Activated CD4-positive, alpha-beta T cell treated with anti-CD3 and anti-CD28 coated beads, Interleukin-2, amount 10 ng/mL, durations not matched to agents 7 days and 5 days (primary cell): ENCODE data around the gene SLC66A2. TPM values are rescaled to one million over a fixed set of nuclear protein-coding genes. Genes with fewer than 3 reads are reported as not detected.

Source experiments
- CTCF ChIA-PET: fragments of 350-600 bp; sonication (Branson Sonifier 250); formaldehyde crosslinking; loops from one replicate; lab custom pipeline; 2021; ENCODE audit warnings: antibody characterized with exemption; lab: Charles Lee
- POLR2A ChIA-PET: fragments of 350-600 bp; sonication (Branson Sonifier 250); formaldehyde crosslinking; loops from one replicate; lab custom pipeline; 2021; ENCODE audit warnings: antibody characterized with exemption; lab: Charles Lee
- DNase-seq: peaks from one replicate; pipeline ENCODE4 v3.0.0-alpha.2; 2020
- H3K27ac Mint-ChIP-seq: one replicate; pipeline ENCODE4 v1.8.0; 2021; ENCODE audit warnings: mild to moderate bottlenecking, moderate library complexity, mixed read lengths
- H3K27me3 Mint-ChIP-seq: one replicate; pipeline ENCODE4 v1.8.0; 2021; ENCODE audit warnings: mixed read lengths
- H3K36me3 Mint-ChIP-seq: one replicate; pipeline ENCODE4 v1.8.0; 2021; ENCODE audit warnings: low read depth, mixed read lengths
- H3K4me1 Mint-ChIP-seq: one replicate; pipeline ENCODE4 v1.8.0; 2021; ENCODE audit warnings: mixed read lengths
- H3K4me3 Mint-ChIP-seq: one replicate; pipeline ENCODE4 v1.8.0; 2021; ENCODE audit warnings: mild to moderate bottlenecking, moderate library complexity, mixed read lengths
- H3K9me3 Mint-ChIP-seq: one replicate; pipeline ENCODE4 v1.8.0; 2021; ENCODE audit warnings: mixed read lengths
- total RNA-seq, 2 experiments: library from RNA; stranded (reverse); gene quantifications; one replicate each; pipeline ENCODE4 v1.2.3, GENCODE V29; 2021

Gene SLC66A2
- total RNA-seq, 2 experiments from 2014 or later: 28.3 to 34.6 TPM

DNA sequence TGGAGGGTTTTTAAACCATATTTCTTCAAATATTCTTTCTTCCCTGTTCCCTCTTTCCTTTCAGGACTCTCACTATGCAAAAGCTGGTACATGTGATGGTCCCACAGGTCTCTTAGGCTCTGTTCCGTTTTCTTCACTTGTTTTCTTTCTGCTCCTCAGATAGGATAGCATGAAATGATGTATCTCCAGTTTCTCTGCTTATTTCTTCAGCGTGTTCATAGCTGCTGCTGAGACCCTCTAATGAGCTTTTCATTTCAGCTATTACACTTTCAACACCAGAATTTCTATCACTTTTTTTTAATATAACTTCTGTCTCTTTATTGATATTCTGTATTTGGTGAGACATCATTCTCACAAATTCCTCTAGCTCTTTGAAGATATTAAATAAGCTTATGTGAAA is 89.8 kb downstream of the SLC66A2 start:
- Mint-ChIP-seq H3K36me3 (no peaks in the 10 kb centered on the region), H3K4me3 (no peak overlapping the region), H3K27me3 (peaks cover 8% of the 10 kb centered on the region), H3K27ac (no peak overlapping the region), H3K9me3 (peaks cover 3% of the 10 kb centered on the region), H3K4me1 (peaks cover 2% of the 10 kb centered on the region)
- ChIA-PET CTCF (no interaction called here), POLR2A (no interaction called here)
- no peak for DNase-seq

DNA sequence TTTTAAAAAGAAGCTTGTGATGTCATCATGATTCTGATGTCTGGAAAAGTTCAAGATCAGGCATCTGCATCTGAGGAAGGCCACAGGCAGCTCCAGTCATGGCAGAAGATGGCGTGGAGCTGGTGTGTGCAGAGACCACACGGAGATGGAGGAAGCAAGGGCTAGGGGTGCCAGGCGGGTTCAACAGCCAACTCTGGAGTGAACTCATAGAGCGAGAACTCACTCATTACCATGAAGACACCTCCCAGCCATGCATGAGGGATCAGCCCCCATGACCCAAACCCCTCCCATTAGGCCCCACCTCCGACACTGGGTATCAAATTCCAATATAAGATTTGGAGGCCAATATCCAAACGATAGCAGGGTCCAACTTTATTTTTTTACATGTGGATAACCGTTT is 92.1 kb downstream of the SLC66A2 start:
- Mint-ChIP-seq H3K36me3 (no peaks in the 10 kb centered on the region), H3K4me3 (no peak overlapping the region), H3K27ac (no peak overlapping the region), H3K4me1 (peaks cover 2% of the 10 kb centered on the region), H3K9me3 (peaks cover 3% of the 10 kb centered on the region), H3K27me3 (peaks cover 8% of the 10 kb centered on the region)
- no peak for DNase-seq
- ChIA-PET POLR2A (no interaction called here), CTCF (interaction anchor here (0.9 kb wide), 1 partner anchor 19 kb away, joined by 4 read pairs; no protein-coding TSS in a partner anchor)

DNA sequence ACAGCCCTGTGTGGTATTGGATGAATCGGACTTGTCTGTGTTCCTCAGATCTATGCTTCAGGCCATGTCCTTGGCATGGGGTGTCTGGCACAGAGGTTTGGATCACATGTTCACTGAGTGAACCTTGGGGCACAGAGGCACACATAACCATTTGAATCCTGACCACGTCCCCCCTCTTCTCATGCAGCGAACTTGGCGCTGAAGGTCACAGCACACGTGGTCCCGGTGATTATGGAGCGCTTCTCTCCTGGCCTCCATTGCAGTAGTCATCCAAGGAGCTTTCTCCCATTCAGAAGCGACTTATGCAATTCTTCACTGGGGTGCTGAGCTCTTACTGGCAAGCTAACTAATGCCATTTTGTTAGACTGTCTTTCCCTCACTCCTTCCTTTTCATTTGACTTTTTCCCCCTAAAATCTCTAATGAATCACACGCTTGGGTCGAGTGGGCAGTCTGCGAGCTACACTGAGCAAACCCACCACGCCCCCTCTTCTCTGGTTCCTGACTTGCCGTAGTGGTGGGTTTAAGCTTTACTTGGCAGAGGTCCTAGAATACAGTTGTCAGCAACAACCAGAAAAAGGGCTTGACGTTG is 94.3 kb downstream of the SLC66A2 start:
- no peak overlapping the region for H3K4me3 Mint-ChIP-seq
- H3K9me3 Mint-ChIP-seq: peaks cover 3% of the 10 kb centered on the region
- ChIA-PET POLR2A (no interaction called here), CTCF (no interaction called here)
- no peak for DNase-seq
- no peaks in the 10 kb centered on the region for H3K36me3 Mint-ChIP-seq
- H3K27ac Mint-ChIP-seq: no peak overlapping the region
- peaks cover 2% of the 10 kb centered on the region for H3K4me1 Mint-ChIP-seq
- H3K27me3 Mint-ChIP-seq: peaks cover 8% of the 10 kb centered on the region

DNA sequence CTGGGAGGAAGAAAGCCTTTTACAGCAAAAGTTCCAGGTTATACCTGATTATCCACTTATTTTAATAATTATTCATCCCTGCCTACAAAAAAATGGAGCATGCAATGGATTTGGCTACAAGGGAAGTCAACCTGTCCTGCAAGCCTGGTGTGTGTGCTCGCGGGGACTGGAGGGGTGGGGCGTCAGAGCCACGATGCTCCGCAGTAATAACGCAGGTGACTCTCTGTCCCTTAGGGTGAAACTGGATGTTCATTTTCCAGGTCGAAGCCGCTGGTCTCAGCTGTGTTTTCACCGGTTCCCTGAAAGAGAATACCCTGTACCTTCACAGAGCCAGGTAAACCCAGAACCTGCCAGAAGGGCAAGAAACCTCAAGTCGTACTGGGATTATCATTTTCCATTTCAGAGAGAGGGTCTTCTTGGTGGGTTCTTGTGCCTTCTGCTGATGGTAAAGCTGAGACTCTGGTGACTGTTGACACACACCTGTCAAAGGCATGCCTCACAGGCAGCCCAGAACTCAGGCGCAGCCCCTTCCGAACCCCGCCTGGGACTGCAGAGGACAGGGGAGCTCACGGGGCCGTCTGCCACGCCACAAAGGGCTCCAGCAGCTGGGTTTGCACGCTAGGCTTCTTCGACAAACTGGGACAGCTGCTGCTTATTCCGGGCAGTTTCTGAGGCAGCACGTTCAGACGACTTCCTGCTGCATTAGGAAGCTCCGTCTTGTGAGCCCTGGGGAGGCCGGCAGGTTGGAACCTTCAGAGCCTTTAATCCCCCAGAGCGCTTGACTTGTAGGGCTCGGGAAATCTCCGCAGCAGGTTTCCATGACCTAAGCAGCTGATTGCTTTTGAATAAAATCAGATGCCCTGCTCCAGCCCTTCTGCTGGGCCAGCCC is 95.1 kb downstream of the SLC66A2 start:
- CTCF ChIA-PET: no interaction called here
- no peak overlapping the region for H3K27ac Mint-ChIP-seq
- H3K4me1 Mint-ChIP-seq: peaks cover 2% of the 10 kb centered on the region
- POLR2A ChIA-PET: no interaction called here
- no peaks in the 10 kb centered on the region for H3K36me3 Mint-ChIP-seq
- peaks cover 2% of the 10 kb centered on the region for H3K27me3 Mint-ChIP-seq
- H3K4me3 Mint-ChIP-seq: no peak overlapping the region
- DNase-seq: no peak
- H3K9me3 Mint-ChIP-seq: no peaks in the 10 kb centered on the region

DNA sequence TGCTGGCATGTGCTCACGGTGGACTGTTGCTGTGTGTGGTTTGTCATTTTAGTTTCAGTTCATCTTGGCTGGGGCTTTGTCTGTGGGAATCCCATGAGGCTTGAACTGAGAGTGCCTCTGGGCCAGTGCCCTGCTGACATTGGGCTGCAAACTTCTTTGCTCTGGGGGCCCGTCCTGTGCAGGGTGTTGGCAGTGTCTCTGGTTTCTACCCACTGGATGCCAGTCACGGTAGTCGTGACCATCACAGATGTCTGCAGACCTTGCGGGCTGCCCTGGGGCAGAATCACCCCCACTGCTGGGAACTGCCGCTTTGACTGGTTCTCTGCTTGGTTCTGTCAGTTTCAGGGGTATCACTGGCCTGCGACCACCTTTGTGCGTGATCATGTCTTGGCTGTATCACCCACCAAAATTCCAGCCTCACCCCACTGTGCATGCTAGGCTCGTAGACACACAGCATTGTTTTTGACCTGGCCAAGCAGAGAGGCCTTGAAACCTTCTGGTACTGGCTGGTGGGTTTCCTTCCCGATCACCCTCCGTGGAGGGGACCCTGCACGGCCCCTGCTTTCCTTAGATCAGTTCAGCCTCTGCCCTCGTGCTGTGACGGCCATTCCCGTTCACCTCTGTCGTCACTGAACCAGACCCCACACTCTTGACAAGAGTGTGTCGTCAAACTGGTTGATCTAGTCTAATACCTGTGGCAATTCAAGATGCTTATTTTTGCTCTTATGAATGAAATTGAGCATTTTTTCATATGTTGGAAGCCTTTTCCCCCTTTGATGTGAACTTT is 96.1 kb downstream of the SLC66A2 start:
- no peak overlapping the region for H3K4me3 Mint-ChIP-seq
- H3K27ac Mint-ChIP-seq: no peak overlapping the region
- POLR2A ChIA-PET: no interaction called here
- no peaks in the 10 kb centered on the region for H3K36me3 Mint-ChIP-seq
- DNase-seq: no peak
- H3K27me3 Mint-ChIP-seq: peaks cover 2% of the 10 kb centered on the region
- peaks cover 2% of the 10 kb centered on the region for H3K4me1 Mint-ChIP-seq
- CTCF ChIA-PET: no interaction called here
- no peaks in the 10 kb centered on the region for H3K9me3 Mint-ChIP-seq

DNA sequence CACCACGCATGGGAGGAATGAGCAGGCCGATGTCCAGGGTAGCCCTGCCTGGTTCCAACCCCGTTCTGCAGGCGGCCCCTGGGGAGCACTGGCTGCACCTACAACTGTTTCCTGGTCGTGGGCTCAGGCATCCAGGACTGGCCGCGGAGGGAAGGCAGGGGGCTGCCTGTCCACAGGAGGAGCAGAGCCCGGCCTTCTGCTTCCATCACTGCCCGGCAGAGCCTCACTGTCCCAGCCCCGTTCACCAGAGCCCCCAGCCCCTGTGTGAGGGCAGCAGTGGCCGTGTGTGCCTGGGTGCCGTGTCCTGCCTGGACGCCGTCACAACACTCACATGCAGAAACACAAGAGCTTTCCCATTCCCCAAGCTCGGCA is 97.5 kb downstream of the SLC66A2 start:
- no peak for DNase-seq
- no peak overlapping the region for H3K27ac Mint-ChIP-seq
- no peaks in the 10 kb centered on the region for H3K27me3 Mint-ChIP-seq
- H3K36me3 Mint-ChIP-seq: no peaks in the 10 kb centered on the region
- ChIA-PET CTCF (no interaction called here), POLR2A (no interaction called here)
- no peaks in the 10 kb centered on the region for H3K9me3 Mint-ChIP-seq
- H3K4me3 Mint-ChIP-seq: no peak overlapping the region
- peaks cover 2% of the 10 kb centered on the region for H3K4me1 Mint-ChIP-seq

DNA sequence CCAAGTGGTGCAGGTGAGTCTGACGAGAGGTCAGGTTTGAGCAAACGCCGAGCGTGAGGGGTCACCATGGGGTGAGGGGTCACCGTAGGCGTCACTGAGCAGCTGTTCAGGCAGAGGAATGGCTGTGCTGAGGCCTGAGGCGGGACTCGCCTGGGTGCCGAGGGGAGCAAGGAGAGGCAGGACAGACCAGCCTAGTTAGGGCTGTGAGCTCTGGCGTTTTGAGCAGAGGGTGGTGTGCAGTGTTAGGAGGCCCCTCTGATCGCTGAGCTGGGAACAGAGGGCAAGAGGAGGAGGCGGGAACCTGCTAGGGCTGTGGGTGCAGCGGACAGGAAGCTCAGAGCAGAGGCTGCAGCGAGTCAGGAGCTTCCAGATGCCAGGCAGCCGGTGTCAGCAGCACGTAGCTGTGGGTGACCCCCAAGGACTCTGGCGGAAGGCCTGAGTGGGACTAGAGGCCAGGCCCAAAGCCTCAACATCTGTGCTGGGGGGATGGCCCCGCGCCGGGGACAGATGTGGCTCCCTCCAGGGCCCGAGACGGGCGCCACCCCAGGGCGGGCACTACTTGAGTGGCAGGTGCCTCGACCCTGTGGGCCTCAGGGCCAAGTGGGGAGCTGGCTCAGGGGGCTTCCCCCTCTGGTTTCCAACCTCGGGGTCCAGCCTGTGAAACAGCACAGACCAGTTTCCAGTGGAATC is 98.0 kb downstream of the SLC66A2 start:
- Mint-ChIP-seq H3K36me3 (no peaks in the 10 kb centered on the region), H3K4me3 (no peak overlapping the region), H3K9me3 (no peaks in the 10 kb centered on the region), H3K4me1 (peaks cover 2% of the 10 kb centered on the region), H3K27ac (no peak overlapping the region), H3K27me3 (no peaks in the 10 kb centered on the region)
- DNase-seq: no peak
- CTCF ChIA-PET: interaction anchor here (1.2 kb wide), 1 partner anchor 17 kb away, joined by 3 read pairs; no protein-coding TSS in a partner anchor
- POLR2A ChIA-PET: no interaction called here

DNA sequence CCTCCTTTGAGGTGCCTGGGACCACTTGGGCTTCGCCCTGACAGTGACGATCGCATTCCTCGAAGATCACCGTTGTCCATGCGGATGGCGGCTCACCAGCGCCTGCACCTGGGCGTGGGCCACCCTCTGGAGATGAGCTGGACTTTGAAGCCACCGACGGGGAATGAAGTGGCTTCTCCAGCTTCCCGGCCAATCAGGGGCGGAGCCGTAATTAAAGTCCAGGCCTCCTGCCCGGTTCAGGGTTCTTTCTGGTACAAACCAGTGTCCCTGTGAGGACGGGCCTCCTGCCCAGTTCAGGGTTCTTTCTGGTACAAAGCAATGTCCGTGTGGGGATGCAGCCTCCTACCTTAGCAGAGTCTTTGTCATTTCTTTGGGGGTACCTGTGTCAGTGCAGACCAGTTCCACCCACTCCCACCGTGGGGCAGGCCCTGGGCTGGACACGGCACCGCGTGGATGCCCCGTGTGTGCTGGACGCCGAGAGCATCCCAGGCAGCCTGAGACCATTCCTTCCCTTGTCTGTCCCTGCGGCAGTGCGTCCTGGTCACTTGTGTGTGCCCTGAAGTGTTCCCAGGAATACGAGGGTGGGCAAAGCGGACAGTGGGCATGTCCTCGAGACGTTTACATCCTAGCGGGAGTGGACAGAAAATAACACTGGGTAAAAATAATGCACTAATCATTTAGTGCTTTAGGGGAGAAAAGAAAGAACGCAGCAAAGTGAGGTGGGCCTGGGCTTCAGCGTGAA is 98.7 kb downstream of the SLC66A2 start:
- Mint-ChIP-seq H3K27me3 (no peaks in the 10 kb centered on the region), H3K4me3 (no peak overlapping the region), H3K36me3 (no peaks in the 10 kb centered on the region), H3K9me3 (no peaks in the 10 kb centered on the region), H3K4me1 (peaks cover 2% of the 10 kb centered on the region), H3K27ac (no peak overlapping the region)
- POLR2A ChIA-PET: no interaction called here
- CTCF ChIA-PET: interaction anchor here (1.2 kb wide), 1 partner anchor 17 kb away, joined by 3 read pairs; no protein-coding TSS in a partner anchor
- no peak for DNase-seq

Other genes starting within 250 kb of the SLC66A2 start
- not detected for gene KCNG2, start 153.7 kb downstream of the SLC66A2 start, total RNA-seq
- 10 to 100 TPM in 1 of 2 experiments, 1 to 10 TPM in 1; 7.2 to 11.5 TPM for gene HSBP1L1, start 13.0 kb upstream of the SLC66A2 start, total RNA-seq
- gene TXNL4A, start 36.9 kb upstream of the SLC66A2 start, total RNA-seq: 100 to 1,000 TPM; 131 TPM
- gene RBFA, start 82.8 kb upstream of the SLC66A2 start, total RNA-seq: 10 to 100 TPM; 24.2 to 25.0 TPM
- gene ADNP2, start 157.6 kb upstream of the SLC66A2 start, total RNA-seq: 10 to 100 TPM; 19.4 to 20.3 TPM